ENCODE data around the gene MRPL53. TPM values are rescaled to one million over a fixed set of nuclear protein-coding genes. Genes with fewer than 3 reads are reported as not detected.

Gene MRPL53
- total RNA-seq, 1 experiment from 2014 or later = 86.9 TPM

- intact Hi-C loops (cut with micrococcal nuclease) = no loop called here
- ChIA-PET CTCF (no interaction called here), POLR2A (ENCODE audit: unreplicated experiment) (no interaction called here)
- H4K20me1 ChIP-seq (ENCODE audit: low read length) = no peaks in the 10 kb centered on the region
- H3K9me3 ChIP-seq (ENCODE audit: low read length) = no peaks in the 10 kb centered on the region
- H3K27me3 ChIP-seq (ENCODE audit: low read length) = no peaks in the 10 kb centered on the region
- H3K4me3 ChIP-seq (ENCODE audit: low read length) = no peak overlapping the region
- BruUV-seq (replicated peaks) = no TSS peak
- no peak for DNase-seq
- H3K9ac ChIP-seq (ENCODE audit: low read length) = no peak overlapping the region
- no peak for TF ChIP-seq CTCF (conservative IDR thresholded peaks at IDR 0.05; ENCODE audit: low read depth, low read length)
- no peaks in the 10 kb centered on the region for H3F3A ChIP-seq (ENCODE audit: low read length, unreplicated experiment)
- 0 out of 2 replicates have a peak, but pooled peaks cover 3% of the 10 kb centered on the region for H3K4me1 ChIP-seq (ENCODE audit: insufficient read depth, low read length)
- no peak overlapping the region for H3K27ac ChIP-seq (ENCODE audit: low read length)
- H3K36me3 ChIP-seq (ENCODE audit: low read depth, low read length) = no peaks in the 10 kb centered on the region
- H2AFZ ChIP-seq (ENCODE audit: low read length) = no peak overlapping the region
- H3K9me2 ChIP-seq (replicated peaks; ENCODE audit: low read length) = no peaks in the 10 kb centered on the region
- no peaks in the 10 kb centered on the region for H3K79me2 ChIP-seq (ENCODE audit: low read length)
- no peak overlapping the region for H3K4me2 ChIP-seq (ENCODE audit: low read length)
- ATAC-seq = no peak
Measured at GRCh38 chr2:74515981-74516633, 43.6 kb upstream of the MRPL53 start.

GRCh38 chr2:74515271-74515980 lies 42.9 kb upstream of the MRPL53 start:
- no peaks in the 10 kb centered on the region for H3K79me2 ChIP-seq (ENCODE audit: low read length)
- H3K36me3 ChIP-seq (ENCODE audit: low read depth, low read length) = no peaks in the 10 kb centered on the region
- H3K4me2 ChIP-seq (ENCODE audit: low read length) = no peak overlapping the region
- no peak overlapping the region for H3K4me3 ChIP-seq (ENCODE audit: low read length)
- CTCF ChIA-PET = no interaction called here
- POLR2A ChIA-PET (ENCODE audit: unreplicated experiment) = no interaction called here
- TF ChIP-seq EZH2phosphoT487 (IDR thresholded peaks at IDR 0.05; ENCODE audit: borderline replicate concordance, low read length) (no peak), EZH2 (IDR thresholded peaks at IDR 0.05; ENCODE audit: low read length, unreplicated experiment) (no peak)
- no peak overlapping the region for H2AFZ ChIP-seq (ENCODE audit: low read length)
- intact Hi-C loops (cut with micrococcal nuclease) = no loop called here
- H3K4me1 ChIP-seq (ENCODE audit: insufficient read depth, low read length) = 0 out of 2 replicates have a peak, but pooled peaks cover 3% of the 10 kb centered on the region
- no peaks in the 10 kb centered on the region for H3K9me2 ChIP-seq (replicated peaks; ENCODE audit: low read length)
- H3K9ac ChIP-seq (ENCODE audit: low read length) = no peak overlapping the region
- BruUV-seq (replicated peaks) = no TSS peak
- no peak for ATAC-seq
- no peaks in the 10 kb centered on the region for H3F3A ChIP-seq (ENCODE audit: low read length, unreplicated experiment)
- no peak for DNase-seq
- H4K20me1 ChIP-seq (ENCODE audit: low read length) = no peaks in the 10 kb centered on the region
- H3K9me3 ChIP-seq (ENCODE audit: low read length) = no peaks in the 10 kb centered on the region
- H3K27me3 ChIP-seq (ENCODE audit: low read length) = no peaks in the 10 kb centered on the region
- no peak overlapping the region for H3K27ac ChIP-seq (ENCODE audit: low read length)

- Histone ChIP-seq H3K4me3 (ENCODE audit: low read length) (peak within 1 kb of the TSS; percentile 69), H3K9ac (ENCODE audit: low read length) (peak within 1 kb of the TSS; percentile 33; the same call in 1 of the 2 replicates), H3K27me3 (ENCODE audit: low read length) (no peaks in the 10 kb centered on the region), H3K4me2 (ENCODE audit: low read length) (peak within 1 kb of the TSS; percentile 82), H3K9me2 (replicated peaks; ENCODE audit: low read length) (no peaks in the 10 kb centered on the region), H3K27ac (ENCODE audit: low read length) (no peak within 1 kb of the TSS), H3K79me2 (ENCODE audit: low read length) (no peaks in the 10 kb centered on the region), H2AFZ (ENCODE audit: low read length) (peak within 1 kb of the TSS; percentile 91), H3F3A (ENCODE audit: low read length, unreplicated experiment) (no peaks in the 10 kb centered on the region), H3K36me3 (ENCODE audit: low read depth, low read length) (no peaks in the 10 kb centered on the region), H3K4me1 (ENCODE audit: insufficient read depth, low read length) (0 out of 2 replicates have a peak, but pooled peaks cover 3% of the 10 kb centered on the region), H4K20me1 (ENCODE audit: low read length) (no peaks in the 10 kb centered on the region), H3K9me3 (ENCODE audit: low read length) (no peaks in the 10 kb centered on the region)
- TF ChIP-seq CTCF (conservative IDR thresholded peaks at IDR 0.05; ENCODE audit: low read depth, low read length) = no peak
- no peak for TF ChIP-seq EZH2phosphoT487 (IDR thresholded peaks at IDR 0.05; ENCODE audit: borderline replicate concordance, low read length)
- TF ChIP-seq EZH2 (IDR thresholded peaks at IDR 0.05; ENCODE audit: low read length, unreplicated experiment) = no peak
- intact Hi-C loops (cut with micrococcal nuclease) = no loop called here
- POLR2A ChIA-PET (ENCODE audit: unreplicated experiment) = no interaction called here
- ATAC-seq (peak; percentile 63), DNase-seq (peak; percentile 33)
- CTCF ChIA-PET = interaction anchor here (0.5 to 0.8 kb wide), 2 partner anchors 31 to 40 kb away, joined by 7 read pairs; no protein-coding TSS in a partner anchor
- BruUV-seq (replicated peaks) = no TSS peak
Measured at GRCh38 chr2:74514368-74515270, 42.1 kb upstream of the MRPL53 start, which contains the start of gene TLX2. TLX2 (plus strand) TSS chr2:74514450; CDS start chr2:74514807, 357 bp downstream.

Measured in PC-3 (cell line).